Measurements from ENCODE around the gene LRRC8E. TPM values are rescaled to one million over a fixed set of nuclear protein-coding genes. Genes with fewer than 3 reads are reported as not detected.

LRRC8E gene
- total RNA-seq, 1 experiment from 2014 or later, result 3.0 TPM

DNA sequence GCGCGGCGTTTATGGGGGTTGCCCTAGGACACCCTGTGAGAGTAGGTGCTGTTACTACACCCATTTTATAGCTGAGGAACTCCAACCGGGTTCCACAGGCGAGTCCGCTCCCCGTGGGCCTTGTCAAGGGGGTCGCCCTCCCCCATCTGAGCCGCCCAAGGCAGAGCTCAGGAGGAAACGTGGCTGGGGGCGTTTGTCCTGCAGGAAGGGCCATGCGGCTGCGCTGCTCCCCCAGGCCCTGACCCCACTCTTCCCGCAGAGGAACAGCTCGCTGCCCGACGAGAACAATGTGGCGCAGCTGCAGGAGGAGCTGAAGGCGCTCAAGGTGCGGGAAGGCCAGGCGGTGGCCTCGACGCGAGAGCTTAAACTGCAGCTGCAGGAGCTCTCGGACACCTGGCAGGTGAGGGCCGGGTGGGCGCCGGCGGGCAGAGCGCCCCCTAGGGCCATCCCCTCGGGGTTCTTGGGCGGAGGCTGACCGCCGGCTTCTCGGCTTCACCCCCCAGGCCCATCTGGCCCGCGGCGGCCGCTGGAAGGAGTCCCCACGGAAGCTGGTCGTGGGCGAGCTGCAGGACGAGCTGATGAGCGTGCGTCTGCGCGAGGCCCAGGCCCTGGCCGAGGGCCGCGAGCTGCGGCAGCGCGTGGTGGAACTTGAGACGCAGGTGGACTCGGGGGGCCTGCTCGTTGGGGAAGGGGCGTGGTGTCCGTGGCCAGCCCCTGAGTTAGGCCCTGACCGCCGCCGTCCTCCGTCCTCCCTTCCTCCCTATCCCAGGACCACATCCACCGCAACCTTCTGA is 26.5 kb upstream of the LRRC8E start (continued):
- TF ChIP-seq, protein P1, sequence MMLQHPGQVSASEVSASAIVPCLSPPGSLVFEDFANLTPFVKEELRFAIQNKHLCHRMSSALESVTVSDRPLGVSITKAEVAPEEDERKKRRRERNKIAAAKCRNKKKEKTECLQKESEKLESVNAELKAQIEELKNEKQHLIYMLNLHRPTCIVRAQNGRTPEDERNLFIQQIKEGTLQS (CRISPR knock-in tag; conservative IDR thresholded peaks at IDR 0.05), result no peak
- TF ChIP-seq FOXK1 (CRISPR knock-in tag; IDR thresholded peaks at IDR 0.05), result 0 out of 2 replicates have a peak, but pooled peaks have one; percentile 22
- TF ChIP-seq, protein P2, sequence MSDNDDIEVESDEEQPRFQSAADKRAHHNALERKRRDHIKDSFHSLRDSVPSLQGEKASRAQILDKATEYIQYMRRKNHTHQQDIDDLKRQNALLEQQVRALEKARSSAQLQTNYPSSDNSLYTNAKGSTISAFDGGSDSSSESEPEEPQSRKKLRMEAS (CRISPR knock-in tag; IDR thresholded peaks at IDR 0.05), result peak; percentile 90
- TF ChIP-seq, protein P3, sequence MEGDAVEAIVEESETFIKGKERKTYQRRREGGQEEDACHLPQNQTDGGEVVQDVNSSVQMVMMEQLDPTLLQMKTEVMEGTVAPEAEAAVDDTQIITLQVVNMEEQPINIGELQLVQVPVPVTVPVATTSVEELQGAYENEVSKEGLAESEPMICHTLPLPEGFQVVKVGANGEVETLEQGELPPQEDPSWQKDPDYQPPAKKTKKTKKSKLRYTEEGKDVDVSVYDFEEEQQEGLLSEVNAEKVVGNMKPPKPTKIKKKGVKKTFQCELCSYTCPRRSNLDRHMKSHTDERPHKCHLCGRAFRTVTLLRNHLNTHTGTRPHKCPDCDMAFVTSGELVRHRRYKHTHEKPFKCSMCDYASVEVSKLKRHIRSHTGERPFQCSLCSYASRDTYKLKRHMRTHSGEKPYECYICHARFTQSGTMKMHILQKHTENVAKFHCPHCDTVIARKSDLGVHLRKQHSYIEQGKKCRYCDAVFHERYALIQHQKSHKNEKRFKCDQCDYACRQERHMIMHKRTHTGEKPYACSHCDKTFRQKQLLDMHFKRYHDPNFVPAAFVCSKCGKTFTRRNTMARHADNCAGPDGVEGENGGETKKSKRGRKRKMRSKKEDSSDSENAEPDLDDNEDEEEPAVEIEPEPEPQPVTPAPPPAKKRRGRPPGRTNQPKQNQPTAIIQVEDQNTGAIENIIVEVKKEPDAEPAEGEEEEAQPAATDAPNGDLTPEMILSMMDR (IDR thresholded peaks at IDR 0.05), result peak; percentile 22; the same call in 1 of the 2 replicates

DNA sequence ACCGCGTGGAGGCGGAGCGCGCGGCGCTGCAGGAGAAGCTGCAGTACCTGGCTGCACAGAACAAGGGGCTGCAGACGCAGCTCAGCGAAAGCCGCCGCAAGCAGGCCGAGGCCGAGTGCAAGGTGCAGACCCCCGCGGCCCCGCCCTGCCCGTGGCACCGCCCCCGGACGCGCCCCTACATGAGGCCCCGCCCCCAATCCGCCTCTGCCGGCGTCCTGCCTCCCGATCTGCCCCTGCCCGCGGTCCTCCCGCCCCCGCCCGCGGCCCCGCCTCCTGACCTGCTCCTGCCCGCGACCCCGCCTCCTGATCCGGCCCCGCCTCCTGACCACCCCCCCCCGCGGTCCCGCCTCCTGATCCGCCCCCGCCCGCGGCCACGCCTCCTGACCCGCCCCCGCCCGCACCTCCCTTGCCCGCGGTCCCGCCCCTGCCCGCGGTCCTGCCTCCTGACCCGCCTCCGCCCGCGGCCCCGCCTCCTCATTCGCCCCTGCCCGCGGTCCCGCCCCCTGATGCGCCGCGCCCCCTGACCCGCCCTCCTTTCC is 25.8 kb upstream of the LRRC8E start:
- peaks cover 21% of the 10 kb centered on the region for H3K4me1 Mint-ChIP-seq
- peak; percentile 71 for ATAC-seq
- no peak overlapping the region for H3K27ac Mint-ChIP-seq
- TF ChIP-seq ZNF263 (CRISPR knock-in tag; IDR thresholded peaks at IDR 0.05; ENCODE audit: low read depth) (0 out of 2 replicates have a peak, but pooled peaks have one; percentile 82), SP1 (CRISPR knock-in tag; conservative IDR thresholded peaks at IDR 0.05) (peak; percentile 60; the same call in 1 of the 2 replicates), NR3C1 (CRISPR knock-in tag; conservative IDR thresholded peaks at IDR 0.05; ENCODE audit: low read depth) (no peak), SMAD4 (CRISPR knock-in tag; IDR thresholded peaks at IDR 0.05) (no peak)
- ChIA-PET CTCF (interaction anchor here (0.9 to 4.5 kb wide), 25 partner anchors 10 to 294 kb away, joined by 3 to 45 read pairs (median 8); partner anchors contain the start of genes LRRC8E, MAP2K7, PRR36 and SNAPC2), POLR2A (interaction anchor here (1.0 to 1.9 kb wide), 6 partner anchors 9 to 59 kb away, joined by 3 to 8 read pairs (median 4); partner anchors contain the start of gene MAP2K7)
- DNase-seq (ENCODE audit: low spot score), result peak; percentile 99
- H3K27me3 Mint-ChIP-seq (ENCODE audit: low read depth), result peaks cover 77% of the 10 kb centered on the region
- no peaks in the 10 kb centered on the region for H3K9me3 Mint-ChIP-seq
- peak overlapping the region; percentile 79 for H3K4me3 Mint-ChIP-seq
- H3K36me3 Mint-ChIP-seq, result no peaks in the 10 kb centered on the region

DNA sequence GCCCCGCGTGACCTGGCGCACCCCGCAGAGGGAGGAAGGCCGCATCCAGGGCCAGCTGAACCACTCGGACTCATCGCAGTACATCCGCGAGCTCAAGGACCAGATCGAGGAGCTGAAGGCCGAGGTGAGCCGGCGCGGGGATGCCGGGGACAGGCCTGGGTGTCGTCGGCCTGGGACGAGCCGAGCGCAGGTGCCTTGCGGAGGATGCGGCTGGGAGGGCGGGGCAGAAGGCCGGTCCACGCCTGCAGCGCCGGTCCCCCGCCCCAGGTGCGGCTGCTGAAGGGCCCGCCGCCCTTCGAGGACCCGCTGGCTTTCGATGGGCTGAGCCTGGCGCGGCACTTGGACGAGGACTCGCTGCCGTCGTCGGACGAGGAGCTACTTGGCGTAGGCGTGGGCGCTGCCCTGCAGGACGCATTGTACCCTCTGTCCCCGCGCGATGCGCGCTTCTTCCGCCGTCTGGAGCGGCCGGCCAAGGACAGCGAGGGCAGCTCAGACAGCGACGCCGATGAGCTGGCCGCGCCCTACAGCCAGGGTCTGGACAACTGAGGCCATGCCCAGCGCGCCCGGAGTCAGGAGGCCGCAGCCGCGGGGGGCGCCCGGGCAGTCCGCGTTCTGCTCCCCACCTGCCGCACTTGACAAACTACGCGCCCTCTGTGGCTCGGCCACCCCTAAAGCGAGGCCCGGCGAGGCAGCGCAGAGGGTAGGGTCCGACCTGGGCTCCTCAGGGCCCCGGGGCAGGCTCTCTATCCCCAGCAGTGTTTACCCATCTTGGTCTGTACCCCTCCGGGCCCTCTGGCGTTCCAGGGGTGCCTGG is 24.9 kb upstream of the LRRC8E start:
- CTCF ChIA-PET, result interaction anchor here (1.3 to 4.5 kb wide), 14 partner anchors 9 to 295 kb away, joined by 3 to 45 read pairs (median 18); partner anchors contain the start of genes MAP2K7, PRR36 and TIMM44
- Mint-ChIP-seq H3K27me3 (ENCODE audit: low read depth) (peaks cover 85% of the 10 kb centered on the region), H3K4me1 (peaks cover 20% of the 10 kb centered on the region), H3K36me3 (no peaks in the 10 kb centered on the region), H3K27ac (no peak overlapping the region), H3K4me3 (peak overlapping the region; percentile 56), H3K9me3 (no peaks in the 10 kb centered on the region)
- ATAC-seq (peak; percentile 18), DNase-seq (ENCODE audit: low spot score) (peak; percentile 69)
- POLR2A ChIA-PET, result interaction anchor here (1.1 to 1.9 kb wide), 3 partner anchors 12 to 54 kb away, joined by 3 to 8 read pairs (median 4); partner anchors contain the start of gene MAP2K7
- TF ChIP-seq, protein P4, sequence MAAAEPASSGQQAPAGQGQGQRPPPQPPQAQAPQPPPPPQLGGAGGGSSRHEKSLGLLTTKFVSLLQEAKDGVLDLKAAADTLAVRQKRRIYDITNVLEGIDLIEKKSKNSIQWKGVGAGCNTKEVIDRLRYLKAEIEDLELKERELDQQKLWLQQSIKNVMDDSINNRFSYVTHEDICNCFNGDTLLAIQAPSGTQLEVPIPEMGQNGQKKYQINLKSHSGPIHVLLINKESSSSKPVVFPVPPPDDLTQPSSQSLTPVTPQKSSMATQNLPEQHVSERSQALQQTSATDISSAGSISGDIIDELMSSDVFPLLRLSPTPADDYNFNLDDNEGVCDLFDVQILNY (CRISPR knock-in tag; IDR thresholded peaks at IDR 0.05), result 0 out of 2 replicates have a peak, but pooled peaks have one; percentile 52
- no peak for TF ChIP-seq HMGA2 (CRISPR knock-in tag; IDR thresholded peaks at IDR 0.05)
- TF ChIP-seq MYBL2 (CRISPR knock-in tag; IDR thresholded peaks at IDR 0.05), result no peak
- TF ChIP-seq RELA (CRISPR knock-in tag; IDR thresholded peaks at IDR 0.05; ENCODE audit: borderline replicate concordance), result peak; percentile 81; the same call in 1 of the 2 replicates
- TF ChIP-seq, protein P5, sequence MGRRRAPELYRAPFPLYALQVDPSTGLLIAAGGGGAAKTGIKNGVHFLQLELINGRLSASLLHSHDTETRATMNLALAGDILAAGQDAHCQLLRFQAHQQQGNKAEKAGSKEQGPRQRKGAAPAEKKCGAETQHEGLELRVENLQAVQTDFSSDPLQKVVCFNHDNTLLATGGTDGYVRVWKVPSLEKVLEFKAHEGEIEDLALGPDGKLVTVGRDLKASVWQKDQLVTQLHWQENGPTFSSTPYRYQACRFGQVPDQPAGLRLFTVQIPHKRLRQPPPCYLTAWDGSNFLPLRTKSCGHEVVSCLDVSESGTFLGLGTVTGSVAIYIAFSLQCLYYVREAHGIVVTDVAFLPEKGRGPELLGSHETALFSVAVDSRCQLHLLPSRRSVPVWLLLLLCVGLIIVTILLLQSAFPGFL (CRISPR knock-in tag; IDR thresholded peaks at IDR 0.05; ENCODE audit: borderline replicate concordance), result no peak
- TF ChIP-seq, protein P6, sequence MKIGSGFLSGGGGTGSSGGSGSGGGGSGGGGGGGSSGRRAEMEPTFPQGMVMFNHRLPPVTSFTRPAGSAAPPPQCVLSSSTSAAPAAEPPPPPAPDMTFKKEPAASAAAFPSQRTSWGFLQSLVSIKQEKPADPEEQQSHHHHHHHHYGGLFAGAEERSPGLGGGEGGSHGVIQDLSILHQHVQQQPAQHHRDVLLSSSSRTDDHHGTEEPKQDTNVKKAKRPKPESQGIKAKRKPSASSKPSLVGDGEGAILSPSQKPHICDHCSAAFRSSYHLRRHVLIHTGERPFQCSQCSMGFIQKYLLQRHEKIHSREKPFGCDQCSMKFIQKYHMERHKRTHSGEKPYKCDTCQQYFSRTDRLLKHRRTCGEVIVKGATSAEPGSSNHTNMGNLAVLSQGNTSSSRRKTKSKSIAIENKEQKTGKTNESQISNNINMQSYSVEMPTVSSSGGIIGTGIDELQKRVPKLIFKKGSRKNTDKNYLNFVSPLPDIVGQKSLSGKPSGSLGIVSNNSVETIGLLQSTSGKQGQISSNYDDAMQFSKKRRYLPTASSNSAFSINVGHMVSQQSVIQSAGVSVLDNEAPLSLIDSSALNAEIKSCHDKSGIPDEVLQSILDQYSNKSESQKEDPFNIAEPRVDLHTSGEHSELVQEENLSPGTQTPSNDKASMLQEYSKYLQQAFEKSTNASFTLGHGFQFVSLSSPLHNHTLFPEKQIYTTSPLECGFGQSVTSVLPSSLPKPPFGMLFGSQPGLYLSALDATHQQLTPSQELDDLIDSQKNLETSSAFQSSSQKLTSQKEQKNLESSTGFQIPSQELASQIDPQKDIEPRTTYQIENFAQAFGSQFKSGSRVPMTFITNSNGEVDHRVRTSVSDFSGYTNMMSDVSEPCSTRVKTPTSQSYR (CRISPR knock-in tag; IDR thresholded peaks at IDR 0.05), result no peak
- TF ChIP-seq, protein P7, sequence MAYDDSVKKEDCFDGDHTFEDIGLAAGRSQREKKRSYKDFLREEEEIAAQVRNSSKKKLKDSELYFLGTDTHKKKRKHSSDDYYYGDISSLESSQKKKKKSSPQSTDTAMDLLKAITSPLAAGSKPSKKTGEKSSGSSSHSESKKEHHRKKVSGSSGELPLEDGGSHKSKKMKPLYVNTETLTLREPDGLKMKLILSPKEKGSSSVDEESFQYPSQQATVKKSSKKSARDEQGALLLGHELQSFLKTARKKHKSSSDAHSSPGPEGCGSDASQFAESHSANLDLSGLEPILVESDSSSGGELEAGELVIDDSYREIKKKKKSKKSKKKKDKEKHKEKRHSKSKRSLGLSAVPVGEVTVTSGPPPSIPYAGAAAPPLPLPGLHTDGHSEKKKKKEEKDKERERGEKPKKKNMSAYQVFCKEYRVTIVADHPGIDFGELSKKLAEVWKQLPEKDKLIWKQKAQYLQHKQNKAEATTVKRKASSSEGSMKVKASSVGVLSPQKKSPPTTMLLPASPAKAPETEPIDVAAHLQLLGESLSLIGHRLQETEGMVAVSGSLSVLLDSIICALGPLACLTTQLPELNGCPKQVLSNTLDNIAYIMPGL (CRISPR knock-in tag; IDR thresholded peaks at IDR 0.05), result peak; percentile 29; the same call in 1 of the 2 replicates
- TF ChIP-seq, protein P8, sequence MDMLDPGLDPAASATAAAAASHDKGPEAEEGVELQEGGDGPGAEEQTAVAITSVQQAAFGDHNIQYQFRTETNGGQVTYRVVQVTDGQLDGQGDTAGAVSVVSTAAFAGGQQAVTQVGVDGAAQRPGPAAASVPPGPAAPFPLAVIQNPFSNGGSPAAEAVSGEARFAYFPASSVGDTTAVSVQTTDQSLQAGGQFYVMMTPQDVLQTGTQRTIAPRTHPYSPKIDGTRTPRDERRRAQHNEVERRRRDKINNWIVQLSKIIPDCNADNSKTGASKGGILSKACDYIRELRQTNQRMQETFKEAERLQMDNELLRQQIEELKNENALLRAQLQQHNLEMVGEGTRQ (CRISPR knock-in tag; IDR thresholded peaks at IDR 0.05), result peak; percentile 58; the same call in 1 of the 2 replicates
- peak; percentile 35; the same call in 1 of the 2 replicates for TF ChIP-seq ETV6 (CRISPR knock-in tag; IDR thresholded peaks at IDR 0.05)

All from WTC11 (cell line).